ENCODE measurements around the gene NPIPA7.
"Not testable (repeated sequence)": the region's sequence is repeated elsewhere in the genome, so short reads cannot be mapped to it uniquely, and the experiment has no call there.

Gene NPIPA7

GRCh38 chr16:16399685-16400084 lies 20.7 kb downstream of the NPIPA7 start:
- H3K4me3 ChIP-seq (replicated peaks; ENCODE audit: insufficient read depth, low read length), result not testable (repeated sequence)

DNA sequence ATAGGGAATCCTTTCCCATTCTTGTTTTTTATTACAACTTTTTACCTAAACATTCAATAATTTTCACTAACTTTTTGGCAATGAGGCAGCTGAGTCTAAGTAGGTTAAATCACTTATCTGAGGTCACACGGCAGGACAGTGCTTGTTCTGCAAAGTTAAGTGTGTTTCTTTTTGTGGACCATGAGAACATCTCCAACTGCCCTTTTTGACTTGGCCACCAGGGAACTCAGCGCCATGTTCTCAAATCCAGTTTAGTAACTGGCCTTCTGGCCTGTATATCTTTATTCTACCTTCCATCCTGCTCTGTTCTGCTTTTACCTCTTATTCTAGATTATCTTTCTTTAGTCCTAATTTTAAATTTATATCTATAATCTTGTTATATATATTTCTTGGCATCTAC lies 23.4 kb downstream of the NPIPA7 start:
- H3K27ac ChIP-seq (replicated peaks); H3K27me3 ChIP-seq (ENCODE audit: insufficient read depth, poor library complexity, severe bottlenecking); H3K4me3 ChIP-seq (replicated peaks; ENCODE audit: insufficient read depth, low read length); DNase-seq (ENCODE audit: low read depth in 1 of 2, low spot score in 1 of 2): not testable (repeated sequence)

More at GRCh38 chr16:16399685-16400084, 20.7 kb downstream of the NPIPA7 start:
- H3K27ac ChIP-seq (replicated peaks); DNase-seq (ENCODE audit: low read depth in 1 of 2, low spot score in 1 of 2); H3K27me3 ChIP-seq (ENCODE audit: insufficient read depth, poor library complexity, severe bottlenecking): not testable (repeated sequence)

- not testable (repeated sequence) for DNase-seq (ENCODE audit: low read depth in 1 of 2, low spot score in 1 of 2); H3K4me3 ChIP-seq (replicated peaks; ENCODE audit: insufficient read depth, low read length); H3K27ac ChIP-seq (replicated peaks); H3K27me3 ChIP-seq (ENCODE audit: insufficient read depth, poor library complexity, severe bottlenecking)
These were observed 25.3 kb downstream of the NPIPA7 start for GRCh38 chr16:16404283-16404682.

- DNase-seq (ENCODE audit: low read depth in 1 of 2, low spot score in 1 of 2); H3K4me3 ChIP-seq (replicated peaks; ENCODE audit: insufficient read depth, low read length); H3K27me3 ChIP-seq (ENCODE audit: insufficient read depth, poor library complexity, severe bottlenecking); H3K27ac ChIP-seq (replicated peaks): not testable (repeated sequence)
These were observed 26.5 kb downstream of the NPIPA7 start for GRCh38 chr16:16405421-16405820.

DNA sequence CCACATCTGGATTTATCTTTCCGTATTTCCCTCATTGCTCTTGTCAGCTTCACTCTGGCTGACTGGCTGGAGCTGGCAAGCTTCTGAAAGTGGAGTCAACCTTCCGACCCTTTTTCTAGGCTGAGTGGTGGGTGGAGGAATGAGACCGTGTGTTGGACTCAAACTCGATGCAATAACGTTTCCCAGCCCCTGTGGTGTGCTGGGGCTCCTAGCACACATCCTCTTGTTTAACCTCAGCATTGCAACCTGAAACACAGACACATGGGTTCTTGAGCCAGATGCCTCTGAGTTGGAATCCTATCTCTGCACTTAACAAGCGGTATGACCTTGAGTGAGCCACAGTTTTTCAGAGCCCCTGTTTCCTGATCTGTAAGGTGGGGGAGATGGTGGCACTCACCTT lies 29.5 kb downstream of the NPIPA7 start:
- DNase-seq (ENCODE audit: low read depth in 1 of 2, low spot score in 1 of 2); H3K27ac ChIP-seq (replicated peaks); H3K4me3 ChIP-seq (replicated peaks; ENCODE audit: insufficient read depth, low read length); H3K27me3 ChIP-seq (ENCODE audit: insufficient read depth, poor library complexity, severe bottlenecking): not testable (repeated sequence)

- H3K27me3 ChIP-seq (ENCODE audit: insufficient read depth, poor library complexity, severe bottlenecking); DNase-seq (ENCODE audit: low read depth in 1 of 2, low spot score in 1 of 2); H3K4me3 ChIP-seq (replicated peaks; ENCODE audit: insufficient read depth, low read length); H3K27ac ChIP-seq (replicated peaks): not testable (repeated sequence)
These were observed 34.8 kb downstream of the NPIPA7 start for GRCh38 chr16:16413773-16414172.

DNA sequence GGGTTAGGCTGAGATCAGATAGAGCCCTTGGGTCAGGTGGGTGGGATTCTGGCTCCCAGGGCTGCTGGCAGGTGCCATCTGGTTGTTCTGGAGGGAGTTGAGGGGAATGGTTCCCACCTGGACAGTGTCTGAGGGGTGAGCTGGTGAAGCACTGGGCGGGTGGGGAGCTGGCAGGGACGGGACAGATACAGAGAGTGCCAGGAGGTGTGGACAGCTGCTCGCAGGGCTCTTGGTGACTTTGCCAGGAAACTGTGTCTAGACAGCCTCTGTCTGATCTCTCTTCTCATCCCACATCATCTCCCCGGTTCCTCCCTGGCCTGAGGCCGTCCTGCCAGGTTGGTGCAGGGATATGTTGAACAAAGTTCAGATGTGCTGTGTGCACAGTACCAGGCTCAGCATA lies 38.1 kb downstream of the NPIPA7 start:
- DNase-seq (ENCODE audit: low read depth in 1 of 2, low spot score in 1 of 2); H3K27ac ChIP-seq (replicated peaks); H3K27me3 ChIP-seq (ENCODE audit: insufficient read depth, poor library complexity, severe bottlenecking); H3K4me3 ChIP-seq (replicated peaks; ENCODE audit: insufficient read depth, low read length): not testable (repeated sequence)

DNA sequence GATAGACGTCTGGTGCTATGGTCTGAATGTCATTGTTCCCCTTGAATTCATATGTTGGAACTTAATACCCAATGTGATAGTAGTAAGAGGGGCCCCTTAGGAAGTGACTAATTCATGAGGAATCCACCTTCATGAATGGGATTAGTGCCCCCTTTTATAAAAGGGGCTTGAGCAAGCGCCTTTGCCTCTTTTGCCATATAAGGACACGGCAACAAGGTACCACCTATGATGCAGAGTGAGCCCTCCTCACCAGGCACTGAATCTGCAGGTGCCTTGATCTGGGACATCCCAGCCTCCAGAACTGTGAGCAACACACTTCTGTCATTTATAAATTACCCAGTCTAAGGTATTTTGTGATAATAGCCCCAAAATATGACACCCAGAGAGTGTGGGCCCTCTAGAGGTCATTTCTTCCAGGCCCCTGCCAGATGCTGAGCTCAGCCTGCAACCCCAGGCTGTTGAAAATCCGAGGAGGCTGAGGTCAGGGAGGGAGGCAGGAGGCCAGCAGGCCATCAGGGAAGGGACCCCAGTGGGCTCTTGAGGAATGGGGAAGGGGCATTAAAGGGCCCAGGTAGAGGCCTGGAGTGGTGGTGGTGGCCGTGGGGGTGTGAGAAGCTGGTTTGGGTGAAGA lies 39.1 kb downstream of the NPIPA7 start:
- not testable (repeated sequence) for DNase-seq (ENCODE audit: low read depth in 1 of 2, low spot score in 1 of 2); H3K4me3 ChIP-seq (replicated peaks; ENCODE audit: insufficient read depth, low read length); H3K27me3 ChIP-seq (ENCODE audit: insufficient read depth, poor library complexity, severe bottlenecking); H3K27ac ChIP-seq (replicated peaks)

DNA sequence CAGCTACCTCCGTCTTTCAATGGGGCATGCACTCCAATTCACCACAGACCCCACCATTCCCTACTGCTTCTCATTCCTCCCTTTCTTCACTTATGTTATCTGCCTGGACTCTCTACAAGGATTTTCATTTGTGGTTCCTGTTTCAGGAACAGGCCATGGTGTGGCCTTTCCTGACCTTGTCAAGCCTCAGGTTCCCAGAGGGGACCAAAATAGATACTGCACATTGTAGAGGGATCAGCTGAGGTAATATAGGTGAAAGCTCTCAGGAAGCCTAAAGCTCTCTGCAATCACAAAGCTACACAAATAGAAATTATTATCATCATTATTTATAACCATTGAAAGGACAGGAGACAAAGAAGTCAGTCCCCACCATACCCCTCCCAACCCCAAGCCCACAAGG lies 41.6 kb downstream of the NPIPA7 start:
- H3K4me3 ChIP-seq (replicated peaks; ENCODE audit: insufficient read depth, low read length); H3K27me3 ChIP-seq (ENCODE audit: insufficient read depth, poor library complexity, severe bottlenecking); H3K27ac ChIP-seq (replicated peaks); DNase-seq (ENCODE audit: low read depth in 1 of 2, low spot score in 1 of 2): not testable (repeated sequence)

GRCh38 chr16:16425146-16425545 lies 46.2 kb downstream of the NPIPA7 start:
- not testable (repeated sequence) for DNase-seq (ENCODE audit: low read depth in 1 of 2, low spot score in 1 of 2); H3K27ac ChIP-seq (replicated peaks); H3K4me3 ChIP-seq (replicated peaks; ENCODE audit: insufficient read depth, low read length); H3K27me3 ChIP-seq (ENCODE audit: insufficient read depth, poor library complexity, severe bottlenecking)

DNA sequence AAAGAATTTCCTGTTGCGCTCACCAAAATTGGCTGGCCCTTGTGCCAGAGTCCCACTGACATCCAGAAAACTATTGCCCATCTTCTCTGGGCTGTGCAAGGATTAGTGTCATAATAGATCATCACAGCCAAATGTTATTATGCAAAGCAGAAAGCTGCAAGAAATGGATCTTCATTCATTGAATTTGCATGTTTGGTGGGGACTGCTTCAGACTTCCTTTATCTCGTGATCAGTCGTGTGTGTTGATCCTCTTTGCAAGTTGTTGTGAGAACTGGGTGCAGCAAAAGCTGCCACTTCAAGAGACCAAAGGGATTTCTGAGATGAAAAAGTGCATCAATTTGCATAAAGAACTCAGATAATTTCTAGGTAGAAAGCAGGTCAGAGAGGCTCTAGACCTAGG lies 52.2 kb downstream of the NPIPA7 start:
- H3K27ac ChIP-seq (replicated peaks); H3K4me3 ChIP-seq (replicated peaks; ENCODE audit: insufficient read depth, low read length); H3K27me3 ChIP-seq (ENCODE audit: insufficient read depth, poor library complexity, severe bottlenecking); DNase-seq (ENCODE audit: low read depth in 1 of 2, low spot score in 1 of 2): not testable (repeated sequence)

GRCh38 chr16:16434711-16435110 lies 55.8 kb downstream of the NPIPA7 start:
- H3K4me3 ChIP-seq (replicated peaks; ENCODE audit: insufficient read depth, low read length); H3K27ac ChIP-seq (replicated peaks); H3K27me3 ChIP-seq (ENCODE audit: insufficient read depth, poor library complexity, severe bottlenecking); DNase-seq (ENCODE audit: low read depth in 1 of 2, low spot score in 1 of 2): not testable (repeated sequence)

- not testable (repeated sequence) for H3K4me3 ChIP-seq (replicated peaks; ENCODE audit: insufficient read depth, low read length); H3K27ac ChIP-seq (replicated peaks); H3K27me3 ChIP-seq (ENCODE audit: insufficient read depth, poor library complexity, severe bottlenecking); DNase-seq (ENCODE audit: low read depth in 1 of 2, low spot score in 1 of 2)
These were observed 62.5 kb downstream of the NPIPA7 start for GRCh38 chr16:16441401-16441800.
